Measurements from ENCODE around the gene GJB3.
A peak's percentile ranks its signal among the peaks of the same experiment; 100 is the strongest.

Gene GJB3

GRCh38 chr1:34786521-34787325, 5.7 kb downstream of the GJB3 start:
- peak; percentile 74 for TF ChIP-seq CTCF (IDR thresholded peaks at IDR 0.05; ENCODE audit: insufficient read depth, low read length)
- TF ChIP-seq POLR2AphosphoS5 (IDR thresholded peaks at IDR 0.05; ENCODE audit: low read depth), result no peak
- no peak for TF ChIP-seq REST (IDR thresholded peaks at IDR 0.05; ENCODE audit: insufficient replicate concordance, low read depth)
- no peak for TF ChIP-seq SPI1 (IDR thresholded peaks at IDR 0.05; ENCODE audit: borderline replicate concordance, low read depth)
- Histone ChIP-seq H3K4me3 (replicated peaks; ENCODE audit: insufficient read depth, low read length) (no peak overlapping the region), H3K27me3 (ENCODE audit: insufficient read depth, poor library complexity, severe bottlenecking) (peaks cover 14% of the 10 kb centered on the region), H3K27ac (replicated peaks) (no peak overlapping the region)
- DNase-seq (ENCODE audit: low read depth in 1 of 2, low spot score in 1 of 2), result peak; percentile 40 to 64

- peak in 1 of 2 experiments; percentile 9 for DNase-seq (ENCODE audit: low read depth in 1 of 2, low spot score in 1 of 2)
- Histone ChIP-seq H3K27me3 (ENCODE audit: insufficient read depth, poor library complexity, severe bottlenecking) (peaks cover 12% of the 10 kb centered on the region), H3K4me3 (replicated peaks; ENCODE audit: insufficient read depth, low read length) (no peak overlapping the region), H3K27ac (replicated peaks) (no peak overlapping the region)
- TF ChIP-seq GABPA (IDR thresholded peaks at IDR 0.05; ENCODE audit: low read depth) (no peak), SPI1 (IDR thresholded peaks at IDR 0.05; ENCODE audit: borderline replicate concordance, low read depth) (no peak), CTCF (IDR thresholded peaks at IDR 0.05; ENCODE audit: insufficient read depth, low read length) (peak; percentile 31)
These were observed 6.7 kb downstream of the GJB3 start for GRCh38 chr1:34787461-34788420.

- no peak for DNase-seq (ENCODE audit: low read depth in 1 of 2, low spot score in 1 of 2)
- Histone ChIP-seq H3K27me3 (ENCODE audit: insufficient read depth, poor library complexity, severe bottlenecking) (peaks cover 15% of the 10 kb centered on the region), H3K27ac (replicated peaks) (no peak overlapping the region), H3K4me3 (replicated peaks; ENCODE audit: insufficient read depth, low read length) (no peak overlapping the region)
- TF ChIP-seq CTCF (IDR thresholded peaks at IDR 0.05; ENCODE audit: insufficient read depth, low read length) (no peak), SPI1 (IDR thresholded peaks at IDR 0.05; ENCODE audit: borderline replicate concordance, low read depth) (no peak), GABPA (IDR thresholded peaks at IDR 0.05; ENCODE audit: low read depth) (no peak), POLR2AphosphoS5 (IDR thresholded peaks at IDR 0.05; ENCODE audit: low read depth) (no peak), REST (IDR thresholded peaks at IDR 0.05; ENCODE audit: insufficient replicate concordance, low read depth) (no peak)
These were observed 10.0 kb downstream of the GJB3 start for GRCh38 chr1:34790985-34791384.

Measured in HL-60 (cell line).